Testis (tissue), 3 donors: ENCODE data around the gene ALPI. TPM values are rescaled to one million over a fixed set of nuclear protein-coding genes. Genes with fewer than 3 reads are reported as not detected.
"Not testable (repeated sequence)": the region's sequence is repeated elsewhere in the genome, so short reads cannot be mapped to it uniquely, and the experiment has no call there.

Source experiments
- DNase-seq: peaks from one replicate; pipeline ENCODE4 v3.0.0-alpha.2; 2019
- H3K27ac ChIP-seq, 2 donors: fragments of 200-600 bp; sonication (generic); one replicate each; pipeline ENCODE4 v1.5.1; 2019
- H3K27me3 ChIP-seq: fragments of 200-600 bp; sonication (generic); one replicate; pipeline ENCODE4 v1.5.1; 2019
- H3K36me3 ChIP-seq: fragments of 200-600 bp; sonication (generic); one replicate; pipeline ENCODE4 v1.5.1; 2017; ENCODE audit warnings: low read depth; ENCODE audit errors: missing control alignments
- H3K4me1 ChIP-seq: fragments of 200-600 bp; sonication (generic); one replicate; pipeline ENCODE4 v1.5.1; 2019
- H3K4me3 ChIP-seq, 2 donors: fragments of 200-600 bp; sonication (generic); one replicate each; pipeline ENCODE4 v1.5.1; 2017 to 2019
- H3K9me3 ChIP-seq: fragments of 200-600 bp; sonication (generic); one replicate; pipeline ENCODE4 v1.5.1; 2017
- CTCF ChIP-seq, 3 experiments: fragments of 450-650 bp in 2 of 3; fragments of 200-600 bp in 1 of 3; sonication (generic) in 1 of 3; IDR thresholded peaks; one replicate each; pipeline ENCODE4 v1.5.1; 2016 to 2019; ENCODE audit warnings: antibody characterized with exemption in 3 of 3, mild to moderate bottlenecking in 2 of 3, moderate library complexity in 1 of 3
- POLR2A ChIP-seq: fragments of 450-650 bp; IDR thresholded peaks from one replicate; pipeline ENCODE4 v1.6.1; 2017; ENCODE audit warnings: antibody characterized with exemption, mild to moderate bottlenecking, moderate library complexity
- WGBS, 2 donors: methylation state at CpG; one replicate each; pipeline ENCODE4 v1.1.5; 2018; 5-methylcytosine and 5-hydroxymethylcytosine counted together
- intact Hi-C: fragments of 100-400 bp; cut with DNase I; formaldehyde crosslinking; loops from one replicate; pipeline ENCODE4 v1.15.1; 2023; ENCODE audit warnings: low total_unique reads
- polyA plus RNA-seq: library from polyadenylated mRNA; stranded (reverse); fragments of 350-450 nt; fragmentation: Illumina TruSeq; extraction: RNeasy Lipid Tissue Mini Kit (QIAGEN cat#74804); gene quantifications from one replicate; pipeline ENCODE4 v1.2.3, GENCODE V29; 2014; ENCODE audit warnings: low read depth, low replicate concordance; ENCODE audit not compliant: insufficient read depth
- total RNA-seq, 2 donors: library from RNA; depleted of rRNA; stranded (reverse); fragments of >200 nt; gene quantifications; one replicate each; pipeline ENCODE4 v1.2.3, GENCODE V29; 2016

ALPI gene
- total and polyA plus RNA-seq, 3 donors from 2014 or later, result 0.16 to 0.43 TPM; not detected in 1

GRCh38 chr2:232443669-232444408 is 12.1 kb upstream of the ALPI start:
- H3K27me3 ChIP-seq, intact Hi-C loops: not testable (repeated sequence)

GRCh38 chr2:232444409-232445148 is 11.4 kb upstream of the ALPI start:
- DNase-seq, result peak; percentile 70
- Histone ChIP-seq H3K27ac (no peak overlapping the region), H3K4me1 (no peaks in the 10 kb centered on the region), H3K9me3 (no peaks in the 10 kb centered on the region), H3K4me3 (no peak overlapping the region), H3K36me3 (no peaks in the 10 kb centered on the region), H3K27me3 (no peaks in the 10 kb centered on the region)
- intact Hi-C loops, result no loop called here
- TF ChIP-seq POLR2A, result no peak
- TF ChIP-seq CTCF (IDR thresholded peaks at IDR 0.05), result peak; percentile 25 to 50 (median 30)
- WGBS, 2 donors, result 77 to 81% methylated on average over 4 to 21 of the region's 21 CpGs

More at GRCh38 chr2:232443669-232444408, 12.1 kb upstream of the ALPI start:
- DNase-seq, H3K9me3 ChIP-seq, H3K4me1 ChIP-seq, H3K36me3 ChIP-seq, H3K27ac ChIP-seq, H3K4me3 ChIP-seq: not testable (repeated sequence)
- WGBS, 2 donors, result 63 to 82% methylated on average over 2 to 17 of the region's 21 CpGs

- H3K4me1 ChIP-seq, intact Hi-C loops, DNase-seq, H3K9me3 ChIP-seq, H3K4me3 ChIP-seq, H3K36me3 ChIP-seq, H3K27me3 ChIP-seq, H3K27ac ChIP-seq: not testable (repeated sequence)
- WGBS, 2 donors, result 84 to 90% methylated on average over 9 to 27 of the region's 29 CpGs
Observed at GRCh38 chr2:232445149-232445885, 10.6 kb upstream of the ALPI start.

GRCh38 chr2:232446266-232446777 is 9.6 kb upstream of the ALPI start:
- H3K4me3 ChIP-seq, H3K27me3 ChIP-seq, H3K27ac ChIP-seq, intact Hi-C loops, H3K36me3 ChIP-seq, DNase-seq, H3K9me3 ChIP-seq, H3K4me1 ChIP-seq: not testable (repeated sequence)
- WGBS, 2 donors, result 33 to 100% methylated on average over 1 to 7 of the region's 9 CpGs
- TF ChIP-seq CTCF (IDR thresholded peaks at IDR 0.05), result peak in 2 of 3 experiments; percentile 44 to 59

- Histone ChIP-seq H3K4me1 (no peaks in the 10 kb centered on the region), H3K9me3 (no peaks in the 10 kb centered on the region), H3K36me3 (no peaks in the 10 kb centered on the region), H3K27me3 (no peaks in the 10 kb centered on the region), H3K27ac (no peak overlapping the region), H3K4me3 (no peak overlapping the region)
- DNase-seq, result no peak
- 72 to 86% methylated on average over 8 to 9 of the region's 9 CpGs for WGBS, 2 donors
- TF ChIP-seq POLR2A (no peak), CTCF (IDR thresholded peaks at IDR 0.05) (no peak)
- intact Hi-C loops, result no loop called here
Observed at GRCh38 chr2:232447091-232447620, 8.8 kb upstream of the ALPI start.
